ENCODE data around the gene ZNF446. TPM values are rescaled to one million over a fixed set of nuclear protein-coding genes. Genes with fewer than 3 reads are reported as not detected.

ZNF446 gene
- total and polyA plus RNA-seq, 8 donors = 4.6 to 26.1 (median 8.1) TPM

DNA sequence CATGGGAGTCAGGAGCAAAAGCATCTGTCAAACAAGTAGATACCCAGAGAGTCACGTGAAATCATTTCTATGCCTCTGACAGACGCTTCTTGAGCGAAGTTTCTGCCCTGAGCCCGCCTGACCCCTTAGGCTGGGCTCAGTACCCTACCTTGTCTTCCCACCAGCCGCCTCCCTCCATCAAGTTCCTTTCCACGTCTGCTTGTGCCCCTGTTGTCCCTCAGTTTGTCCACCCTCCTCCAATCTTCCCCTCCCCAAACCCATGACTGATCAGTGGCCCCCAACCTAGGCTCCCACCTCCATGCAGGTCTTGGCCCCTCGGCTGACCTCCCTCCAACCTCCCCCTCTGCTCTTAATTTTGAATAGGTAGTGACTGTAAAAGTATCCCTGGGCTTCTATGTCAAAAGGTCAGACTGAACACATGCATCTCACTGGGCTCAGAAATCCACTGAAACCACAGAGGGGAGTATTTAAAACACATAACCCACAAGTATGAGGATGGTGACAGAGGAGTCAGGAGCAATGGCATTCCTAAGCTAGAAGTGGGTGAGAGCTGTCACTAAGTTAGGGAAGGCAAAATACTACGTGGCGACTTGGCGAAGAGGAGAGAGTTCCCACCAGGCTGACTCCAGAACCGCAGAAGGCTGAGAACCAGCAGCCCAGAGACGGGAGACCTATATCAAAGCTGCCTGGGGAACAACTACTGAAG is 1.7 kb upstream of the ZNF446 start:
- TF ChIP-seq POLR2A (IDR thresholded peaks at IDR 0.05) (no peak), POLR2AphosphoS5 (IDR thresholded peaks at IDR 0.05) (no peak), EP300 (IDR thresholded peaks at IDR 0.05) (no peak)
- TF ChIP-seq, protein P1, sequence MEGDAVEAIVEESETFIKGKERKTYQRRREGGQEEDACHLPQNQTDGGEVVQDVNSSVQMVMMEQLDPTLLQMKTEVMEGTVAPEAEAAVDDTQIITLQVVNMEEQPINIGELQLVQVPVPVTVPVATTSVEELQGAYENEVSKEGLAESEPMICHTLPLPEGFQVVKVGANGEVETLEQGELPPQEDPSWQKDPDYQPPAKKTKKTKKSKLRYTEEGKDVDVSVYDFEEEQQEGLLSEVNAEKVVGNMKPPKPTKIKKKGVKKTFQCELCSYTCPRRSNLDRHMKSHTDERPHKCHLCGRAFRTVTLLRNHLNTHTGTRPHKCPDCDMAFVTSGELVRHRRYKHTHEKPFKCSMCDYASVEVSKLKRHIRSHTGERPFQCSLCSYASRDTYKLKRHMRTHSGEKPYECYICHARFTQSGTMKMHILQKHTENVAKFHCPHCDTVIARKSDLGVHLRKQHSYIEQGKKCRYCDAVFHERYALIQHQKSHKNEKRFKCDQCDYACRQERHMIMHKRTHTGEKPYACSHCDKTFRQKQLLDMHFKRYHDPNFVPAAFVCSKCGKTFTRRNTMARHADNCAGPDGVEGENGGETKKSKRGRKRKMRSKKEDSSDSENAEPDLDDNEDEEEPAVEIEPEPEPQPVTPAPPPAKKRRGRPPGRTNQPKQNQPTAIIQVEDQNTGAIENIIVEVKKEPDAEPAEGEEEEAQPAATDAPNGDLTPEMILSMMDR (IDR thresholded peaks at IDR 0.05) = no peak
- no peaks in the 10 kb centered on the region for H3K27me3 ChIP-seq
- H3K9me3 ChIP-seq = no peaks in the 10 kb centered on the region
- DNase-seq = no peak
- H3K36me3 ChIP-seq = peaks cover 24 to 61% (median 54%) of the 10 kb centered on the region in 4 donors
- intact Hi-C loops (cut with DNase I; ENCODE audit: low total_unique reads) = no loop called here
- H3K27ac ChIP-seq = peak overlapping the region in 3 of 5 donors; percentile 87 to 93 (median 92)
- no peak overlapping the region for H3K4me3 ChIP-seq
- WGBS, 5 donors = 82 to 89% (median 87%) methylated on average over 12 of the region's 12 CpGs
- H3K4me1 ChIP-seq = peaks cover 18 to 31% (median 24%) of the 10 kb centered on the region in 4 donors

DNA sequence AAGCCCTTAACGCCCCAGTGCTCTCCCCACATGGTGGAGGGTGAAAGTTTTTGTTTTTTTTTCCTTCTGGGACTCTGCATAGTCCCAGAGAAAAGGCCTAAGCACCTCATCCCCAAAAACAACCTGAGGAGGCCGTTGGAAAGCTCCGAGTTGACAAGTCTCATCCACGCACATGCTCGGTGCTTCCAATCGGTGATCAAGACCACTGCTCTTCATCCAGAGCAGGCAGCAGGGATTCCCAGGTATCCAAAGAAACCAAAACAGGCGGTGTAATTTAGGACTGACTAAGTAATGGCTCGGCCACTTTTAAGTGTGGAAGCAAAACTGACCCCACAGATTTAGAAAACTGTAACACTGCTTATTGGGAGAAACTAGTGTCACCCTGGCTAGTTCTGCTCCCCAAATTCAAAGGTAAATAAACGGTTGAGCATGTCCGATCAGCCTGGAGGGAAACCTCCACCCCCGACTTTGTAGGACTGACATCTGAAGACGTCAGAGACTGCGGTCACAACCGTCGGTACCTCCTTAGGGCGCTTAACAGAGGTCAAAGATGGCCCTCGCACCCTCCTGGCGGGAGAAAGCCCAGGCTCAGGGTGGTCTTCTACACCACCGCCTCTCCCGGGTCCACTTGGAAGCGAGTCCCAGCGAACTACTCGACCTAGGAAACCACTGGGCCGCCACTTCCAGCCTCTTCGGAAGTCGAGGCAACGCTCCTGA is 997 bp upstream of the ZNF446 start:
- WGBS, 5 donors = 21 to 28% (median 23%) methylated on average over 23 to 27 of the region's 27 CpGs
- intact Hi-C loops (cut with DNase I; ENCODE audit: low total_unique reads) = no loop called here
- peak overlapping the region; percentile 86 to 93 (median 90) for H3K27ac ChIP-seq

DNA sequence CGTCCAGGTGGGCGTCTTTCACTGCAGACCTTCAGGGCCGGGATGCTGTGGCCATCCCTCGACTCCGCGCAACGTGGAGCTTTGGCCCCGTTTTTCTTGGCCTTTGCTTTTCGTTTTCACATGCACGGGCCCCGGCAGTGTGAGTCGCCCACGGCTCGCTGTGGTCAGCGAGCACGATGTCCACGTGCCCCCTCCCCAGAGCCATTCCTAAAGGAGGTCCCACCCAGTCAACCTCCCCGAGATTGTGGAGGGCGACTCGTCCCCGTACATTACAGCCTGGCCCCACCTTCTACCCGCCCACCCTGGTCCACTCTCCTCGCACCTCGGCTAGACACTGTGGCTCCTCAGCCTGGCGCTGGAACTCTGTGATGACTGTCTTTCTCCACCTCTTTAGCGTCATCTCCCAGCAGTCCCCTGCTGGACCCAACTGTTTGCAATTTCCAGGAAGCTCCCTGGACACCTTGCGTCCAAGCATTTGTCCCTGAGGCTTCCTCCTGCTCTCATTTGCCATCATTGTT is 405 bp downstream of the ZNF446 start:
- intact Hi-C loops (cut with DNase I; ENCODE audit: low total_unique reads) = no loop called here
- Histone ChIP-seq H3K27me3 (no peaks in the 10 kb centered on the region), H3K27ac (peak overlapping the region; percentile 86 to 93 (median 90)), H3K36me3 (peaks cover 22 to 62% (median 56%) of the 10 kb centered on the region in 4 donors), H3K9me3 (no peaks in the 10 kb centered on the region), H3K4me3 (peak overlapping the region; percentile 53 to 72 (median 62)), H3K4me1 (peaks cover 18 to 31% (median 23%) of the 10 kb centered on the region in 4 donors)
- no peak for TF ChIP-seq POLR2A (IDR thresholded peaks at IDR 0.05)
- TF ChIP-seq POLR2AphosphoS5 (IDR thresholded peaks at IDR 0.05) = no peak
- TF ChIP-seq EP300 (IDR thresholded peaks at IDR 0.05) = no peak
- TF ChIP-seq, protein P1 (IDR thresholded peaks at IDR 0.05) = no peak
- 1 to 3% (median 2%) methylated on average over 21 to 27 of the region's 27 CpGs for WGBS, 5 donors
- DNase-seq = peak in 1 of 2 donors; percentile 54

More for the DNA sequence above, 997 bp upstream of the ZNF446 start:
- DNase-seq = no peak
- Histone ChIP-seq H3K27me3 (no peaks in the 10 kb centered on the region), H3K9me3 (no peaks in the 10 kb centered on the region), H3K4me3 (peak overlapping the region; percentile 53 to 72 (median 62)), H3K36me3 (peaks cover 24 to 61% (median 54%) of the 10 kb centered on the region in 4 donors), H3K4me1 (peaks cover 18 to 31% (median 23%) of the 10 kb centered on the region in 4 donors)
- TF ChIP-seq POLR2A (IDR thresholded peaks at IDR 0.05) = no peak
- TF ChIP-seq POLR2AphosphoS5 (IDR thresholded peaks at IDR 0.05) = no peak
- no peak for TF ChIP-seq EP300 (IDR thresholded peaks at IDR 0.05)
- TF ChIP-seq, protein P1 (IDR thresholded peaks at IDR 0.05) = no peak

DNA sequence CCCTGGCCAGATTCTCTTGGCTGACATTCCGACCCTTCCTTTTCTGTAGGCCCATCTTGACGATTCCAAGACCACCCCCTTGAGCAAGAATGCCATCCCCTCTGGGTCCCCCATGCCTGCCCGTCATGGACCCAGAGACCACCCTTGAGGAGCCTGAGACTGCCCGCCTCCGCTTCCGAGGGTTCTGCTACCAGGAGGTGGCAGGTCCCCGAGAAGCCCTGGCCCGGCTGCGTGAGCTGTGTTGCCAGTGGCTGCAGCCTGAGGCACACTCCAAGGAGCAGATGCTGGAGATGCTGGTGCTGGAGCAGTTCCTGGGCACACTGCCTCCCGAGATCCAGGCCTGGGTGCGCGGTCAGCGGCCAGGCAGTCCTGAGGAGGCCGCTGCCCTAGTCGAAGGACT is 978 bp downstream of the ZNF446 start:
- Histone ChIP-seq H3K27ac (peak overlapping the region in 4 of 5 donors; percentile 87 to 93 (median 91)), H3K36me3 (peaks cover 16 to 62% (median 52%) of the 10 kb centered on the region in 4 donors), H3K4me1 (peaks cover 18 to 31% (median 23%) of the 10 kb centered on the region in 4 donors), H3K9me3 (no peaks in the 10 kb centered on the region), H3K27me3 (no peaks in the 10 kb centered on the region), H3K4me3 (peak overlapping the region in 3 of 4 donors; percentile 53 to 72 (median 66))
- TF ChIP-seq POLR2A (IDR thresholded peaks at IDR 0.05) = no peak
- TF ChIP-seq EP300 (IDR thresholded peaks at IDR 0.05) = no peak
- no peak for TF ChIP-seq POLR2AphosphoS5 (IDR thresholded peaks at IDR 0.05)
- TF ChIP-seq, protein P1 (IDR thresholded peaks at IDR 0.05) = no peak
- WGBS, 5 donors = 84 to 94% (median 89%) methylated on average over 9 to 15 of the region's 15 CpGs
- intact Hi-C loops (cut with DNase I; ENCODE audit: low total_unique reads) = no loop called here
- DNase-seq = no peak
